Adipocyte (in vitro differentiated cells): ENCODE measurements around the gene GALR2.

Source experiments
- DNase-seq: peaks from one replicate; pipeline ENCODE4 v3.0.0-alpha.2; 2015; ENCODE audit warnings: low read depth
- H3K27me3 ChIP-seq: replicated peaks from 2 replicates; pipeline ENCODE4 v1.7.0; 2013; ENCODE audit warnings: mild to moderate bottlenecking, low read length, moderate library complexity; ENCODE audit not compliant: control insufficient read depth, insufficient read depth
- H3K36me3 ChIP-seq: 2 replicates; pipeline ENCODE4 v1.7.0; 2013; ENCODE audit warnings: low read length, mild to moderate bottlenecking, moderate library complexity; ENCODE audit not compliant: control insufficient read depth, insufficient read depth, severe bottlenecking
- H3K4me1 ChIP-seq: 2 replicates; pipeline ENCODE4 v1.7.0; 2013; ENCODE audit warnings: mild to moderate bottlenecking, low read length, moderate library complexity; ENCODE audit not compliant: control insufficient read depth, insufficient read depth
- H3K4me3 ChIP-seq: 2 replicates; pipeline ENCODE4 v1.7.0; 2013; ENCODE audit warnings: mild to moderate bottlenecking, low read length, moderate library complexity
- H3K9ac ChIP-seq: 2 replicates; pipeline ENCODE4 v1.7.0; 2013; ENCODE audit warnings: mild to moderate bottlenecking, low read length, moderate library complexity
- H3K9me3 ChIP-seq: 2 replicates; pipeline ENCODE4 v1.7.0; 2013; ENCODE audit warnings: mild to moderate bottlenecking, low read length, moderate library complexity; ENCODE audit not compliant: control insufficient read depth

Gene GALR2

DNA sequence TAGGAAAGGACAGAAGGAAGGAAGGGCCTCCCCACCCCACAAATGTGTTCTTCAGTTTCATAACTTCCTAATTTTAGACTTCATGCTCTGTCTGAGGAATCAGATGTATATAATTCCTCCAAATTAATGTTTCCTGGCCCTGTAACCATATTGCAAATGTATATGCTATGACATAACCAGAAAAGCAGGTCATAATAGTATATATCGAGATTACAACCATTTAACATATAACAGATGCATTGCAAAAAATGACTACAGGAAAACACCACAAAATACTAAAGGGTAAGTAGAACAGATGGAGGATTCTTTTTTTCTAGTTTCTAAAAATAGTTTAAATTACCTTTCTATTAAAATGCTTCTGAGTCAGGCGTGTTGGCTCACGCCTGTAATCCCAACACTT is 32.1 kb downstream of the GALR2 start:
- Histone ChIP-seq H3K27me3 (no peaks in the 10 kb centered on the region), H3K9me3 (no peaks in the 10 kb centered on the region), H3K4me1 (peaks cover 17% of the 10 kb centered on the region), H3K4me3 (no peak overlapping the region), H3K9ac (no peak overlapping the region), H3K36me3 (peaks cover 3% of the 10 kb centered on the region)
- DNase-seq = no peak

DNA sequence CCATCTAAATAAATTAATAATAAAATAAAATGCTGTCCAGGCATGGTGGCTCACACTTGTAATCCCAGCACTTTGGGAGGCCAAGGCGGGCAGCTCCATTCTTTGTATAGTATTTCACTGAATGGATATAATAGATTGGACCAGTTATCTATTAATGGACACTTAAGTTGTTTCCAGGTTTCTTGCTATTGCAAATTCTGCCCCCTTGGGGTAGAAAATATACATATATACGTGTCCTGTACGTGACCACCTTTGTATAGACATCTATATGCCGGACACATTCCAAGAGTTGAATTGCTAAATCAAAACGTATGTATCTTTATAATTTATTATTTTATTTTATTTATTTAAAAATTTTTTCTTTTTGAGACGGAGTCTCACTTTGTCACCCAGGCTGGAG is 32.9 kb downstream of the GALR2 start:
- Histone ChIP-seq H3K4me1 (peaks cover 10% of the 10 kb centered on the region), H3K9me3 (no peaks in the 10 kb centered on the region), H3K36me3 (no peaks in the 10 kb centered on the region), H3K27me3 (no peaks in the 10 kb centered on the region), H3K9ac (no peak overlapping the region), H3K4me3 (no peak overlapping the region)
- DNase-seq = peak; percentile 21

DNA sequence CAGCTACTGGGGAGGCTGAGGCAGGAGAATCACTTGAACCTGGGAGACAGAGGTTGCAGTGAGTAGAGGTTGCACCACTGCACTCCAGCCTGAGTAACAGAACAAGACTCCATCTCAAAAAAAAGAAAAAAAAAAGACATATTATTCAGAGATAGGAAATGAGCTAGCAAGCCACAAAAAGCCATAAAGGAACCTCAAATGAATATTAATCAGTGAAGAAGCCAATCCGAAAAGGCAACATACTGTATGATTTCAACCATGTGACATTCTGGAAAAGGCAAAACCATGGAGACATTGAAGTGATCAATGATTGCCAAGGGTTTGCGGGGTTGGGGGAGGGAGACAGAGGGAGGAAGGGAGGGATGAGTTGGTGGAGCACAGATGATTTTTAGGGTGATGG is 37.4 kb downstream of the GALR2 start:
- H3K4me1 ChIP-seq = no peaks in the 10 kb centered on the region
- no peak overlapping the region for H3K9ac ChIP-seq
- H3K4me3 ChIP-seq = no peak overlapping the region
- no peak for DNase-seq
- H3K9me3 ChIP-seq = no peaks in the 10 kb centered on the region
- H3K27me3 ChIP-seq = no peaks in the 10 kb centered on the region
- H3K36me3 ChIP-seq = no peaks in the 10 kb centered on the region

DNA sequence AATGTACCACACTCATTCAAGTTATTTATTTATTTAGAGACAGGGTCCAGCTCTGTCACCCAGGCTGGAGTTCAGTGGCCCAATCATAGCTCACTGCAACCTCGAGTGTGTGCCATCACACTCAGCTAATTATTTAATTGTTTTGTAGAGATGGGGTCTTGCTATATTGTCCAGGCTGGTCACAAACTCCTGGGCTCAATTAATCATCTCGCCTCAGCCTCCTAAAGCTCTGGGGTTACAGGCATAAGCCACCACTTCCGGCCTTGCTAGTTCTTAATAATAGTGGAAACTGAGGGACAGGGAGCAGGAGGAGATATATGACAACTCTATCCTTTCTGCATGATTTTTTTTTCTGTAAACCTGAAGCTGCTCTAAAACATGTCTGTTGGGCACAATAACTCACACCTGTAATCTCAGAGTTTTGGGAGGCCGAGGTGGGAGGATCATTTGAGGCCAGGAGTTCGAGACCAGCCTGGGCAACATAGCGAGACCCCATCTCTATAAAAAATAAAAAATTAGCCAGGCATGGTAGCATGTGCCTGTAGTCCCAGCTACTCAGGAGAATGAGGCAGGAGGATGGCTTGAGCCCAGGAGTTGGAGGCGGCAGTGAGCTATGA is 40.7 kb downstream of the GALR2 start:
- Histone ChIP-seq H3K4me3 (no peak overlapping the region), H3K9ac (no peak overlapping the region), H3K27me3 (peaks cover 3% of the 10 kb centered on the region), H3K36me3 (no peaks in the 10 kb centered on the region), H3K4me1 (no peaks in the 10 kb centered on the region), H3K9me3 (no peaks in the 10 kb centered on the region)
- DNase-seq = no peak

DNA sequence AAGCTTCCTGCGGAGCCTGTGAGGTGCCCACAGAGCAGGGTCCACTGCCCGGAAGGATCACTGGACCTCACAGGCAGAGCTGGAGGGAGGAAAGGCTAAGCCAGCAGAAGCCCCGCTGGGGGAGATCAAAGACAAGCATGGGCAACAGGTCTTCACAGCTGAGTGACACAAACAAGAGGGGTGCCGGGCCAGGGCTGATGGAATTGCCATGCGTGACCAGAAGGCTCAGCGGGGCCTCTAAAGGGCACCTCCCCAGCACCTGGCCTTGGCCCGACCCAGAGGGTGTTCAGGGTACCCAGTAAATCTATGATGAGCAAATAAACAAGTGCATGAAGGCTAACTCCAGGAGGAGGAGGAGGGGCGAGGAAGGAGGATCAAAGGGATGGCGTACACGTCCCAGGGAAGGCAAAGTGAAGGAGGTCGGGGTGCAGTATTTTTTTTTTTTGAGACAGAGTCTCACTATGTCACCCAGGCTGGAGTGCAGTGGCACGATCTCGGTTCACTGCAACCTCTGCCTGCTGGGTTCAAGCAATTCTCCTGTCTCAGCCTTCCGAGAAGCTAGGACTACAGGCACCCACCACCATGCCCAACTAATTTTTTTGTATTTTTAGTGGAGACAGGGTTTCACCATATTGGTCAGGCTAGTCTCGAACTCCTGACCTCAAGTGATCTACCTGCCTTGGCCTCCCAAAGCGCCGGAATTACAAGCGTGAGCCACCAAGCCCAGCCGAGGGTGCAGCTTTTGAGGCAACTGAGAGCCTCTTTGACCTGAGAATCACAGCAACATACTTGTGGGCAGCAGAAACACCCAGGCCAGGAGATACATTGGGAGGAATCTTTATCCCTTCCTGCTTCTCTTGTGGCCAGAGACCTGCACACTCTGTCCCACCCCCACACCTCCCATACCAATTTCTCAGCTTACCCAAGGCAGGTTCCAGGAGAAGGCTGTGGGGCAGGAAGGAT is 45.1 kb downstream of the GALR2 start:
- no peak overlapping the region for H3K9ac ChIP-seq
- peaks cover 9% of the 10 kb centered on the region for H3K27me3 ChIP-seq
- no peaks in the 10 kb centered on the region for H3K9me3 ChIP-seq
- H3K36me3 ChIP-seq = no peaks in the 10 kb centered on the region
- no peaks in the 10 kb centered on the region for H3K4me1 ChIP-seq
- H3K4me3 ChIP-seq = no peak overlapping the region
- DNase-seq = no peak

DNA sequence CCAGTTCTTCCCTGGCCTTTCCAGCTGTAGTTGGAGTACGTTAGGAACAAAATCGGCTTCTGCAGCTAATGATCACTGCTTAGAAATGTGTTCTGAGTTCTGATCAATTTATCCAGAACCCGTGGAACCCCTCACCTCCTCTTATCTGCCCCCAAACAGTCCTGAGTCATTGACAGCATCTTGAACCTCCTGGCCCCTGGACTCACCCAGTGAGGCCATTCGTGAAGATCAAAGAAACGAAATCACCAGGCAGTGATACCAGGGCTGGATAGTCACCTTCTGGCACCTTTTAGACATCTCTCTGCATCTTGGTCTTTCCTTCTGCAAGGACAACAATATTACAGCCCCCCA is 46.1 kb downstream of the GALR2 start:
- Histone ChIP-seq H3K4me1 (no peaks in the 10 kb centered on the region), H3K4me3 (no peak overlapping the region), H3K9me3 (no peaks in the 10 kb centered on the region), H3K9ac (no peak overlapping the region), H3K36me3 (no peaks in the 10 kb centered on the region), H3K27me3 (peaks cover 9% of the 10 kb centered on the region)
- DNase-seq = no peak

DNA sequence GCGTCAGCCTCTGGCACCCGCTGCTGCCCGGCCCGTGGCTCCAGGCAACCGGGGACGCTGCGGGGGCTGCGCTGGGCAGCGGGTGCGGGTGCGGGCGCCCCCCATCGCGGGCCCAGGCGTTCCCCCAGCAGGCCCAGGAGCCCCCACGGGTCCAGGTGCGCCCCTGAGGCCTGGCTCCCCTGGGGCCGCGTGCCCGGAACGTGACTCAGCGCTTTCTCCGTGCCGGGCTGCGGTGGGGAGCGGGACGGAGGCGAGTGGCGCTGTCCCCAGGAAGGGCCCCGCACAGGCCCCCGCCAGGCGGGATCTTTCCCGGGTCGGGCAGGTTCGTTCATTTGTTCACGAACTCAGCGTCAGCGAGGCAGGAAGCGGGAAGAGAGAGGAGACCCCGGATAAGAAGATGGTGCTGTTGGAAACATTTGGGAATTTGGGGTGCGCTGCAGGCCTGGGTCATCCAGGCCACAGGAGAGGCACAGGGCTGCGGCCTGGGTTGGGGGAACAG is 47.4 kb downstream of the GALR2 start:
- no peaks in the 10 kb centered on the region for H3K36me3 ChIP-seq
- H3K4me3 ChIP-seq = peak overlapping the region; percentile 56
- no peak for DNase-seq
- peaks cover 12% of the 10 kb centered on the region for H3K27me3 ChIP-seq
- no peaks in the 10 kb centered on the region for H3K9me3 ChIP-seq
- H3K4me1 ChIP-seq = no peaks in the 10 kb centered on the region
- peak overlapping the region; percentile 63 for H3K9ac ChIP-seq

DNA sequence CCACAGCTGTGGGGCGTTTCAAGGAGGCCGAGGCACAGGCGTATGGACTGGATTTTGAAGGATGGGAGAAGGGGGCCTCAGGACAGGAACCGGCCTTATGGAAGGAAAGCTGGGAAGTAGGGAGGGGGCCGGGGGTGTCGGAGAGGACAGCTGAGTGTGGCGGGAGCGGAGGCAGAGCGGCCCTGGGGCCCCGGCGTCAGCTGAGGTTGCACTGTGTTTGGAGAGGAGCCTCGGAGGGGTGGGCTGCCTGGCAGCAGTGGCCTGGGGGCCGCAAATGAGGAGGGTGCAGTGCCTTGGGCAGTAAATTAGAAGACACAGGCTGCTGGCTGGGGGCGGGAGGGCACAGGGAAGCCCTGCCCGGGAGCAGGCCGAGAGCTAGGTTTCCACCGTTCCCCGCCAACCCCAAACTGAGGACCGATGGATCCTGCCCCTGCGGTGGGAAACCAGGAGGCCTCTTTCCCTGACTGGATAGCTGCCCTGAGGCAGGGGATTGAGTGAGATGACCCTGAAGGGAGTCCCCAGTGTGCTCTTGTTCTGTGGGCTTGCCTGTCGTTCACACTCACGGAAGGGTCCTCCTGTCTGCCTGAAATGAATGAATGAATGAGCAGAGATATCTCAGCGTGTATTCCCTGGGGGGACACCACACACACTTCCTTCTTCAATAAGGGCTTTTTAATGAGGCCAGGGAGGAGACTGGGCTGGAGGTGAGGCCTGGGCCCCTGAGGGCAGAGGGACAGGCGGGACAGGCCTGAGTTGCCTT is 48.0 kb downstream of the GALR2 start:
- H3K4me3 ChIP-seq = no peak overlapping the region
- peaks cover 12% of the 10 kb centered on the region for H3K27me3 ChIP-seq
- no peaks in the 10 kb centered on the region for H3K4me1 ChIP-seq
- DNase-seq = no peak
- no peaks in the 10 kb centered on the region for H3K9me3 ChIP-seq
- peak overlapping the region; percentile 63 for H3K9ac ChIP-seq
- no peaks in the 10 kb centered on the region for H3K36me3 ChIP-seq

DNA sequence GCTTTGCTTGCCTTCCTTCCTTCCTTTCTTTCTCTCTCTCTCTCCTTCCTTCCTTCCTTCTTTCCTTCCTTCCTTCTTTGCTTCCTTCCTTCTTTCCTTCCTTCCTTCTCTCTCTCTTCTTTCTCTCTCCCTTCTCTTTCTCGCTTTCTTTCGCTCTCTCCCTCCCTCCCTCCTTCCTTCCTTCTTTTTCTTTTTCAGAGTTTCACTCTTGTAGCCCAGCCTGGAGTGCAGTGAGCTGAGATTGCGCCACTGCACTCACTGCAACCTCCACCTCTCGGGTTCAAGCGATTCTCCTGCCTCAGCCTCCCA is 48.6 kb downstream of the GALR2 start:
- DNase-seq = no peak
- H3K36me3 ChIP-seq = no peaks in the 10 kb centered on the region
- no peak overlapping the region for H3K9ac ChIP-seq
- no peaks in the 10 kb centered on the region for H3K9me3 ChIP-seq
- H3K27me3 ChIP-seq = peaks cover 12% of the 10 kb centered on the region
- no peaks in the 10 kb centered on the region for H3K4me1 ChIP-seq
- no peak overlapping the region for H3K4me3 ChIP-seq

DNA sequence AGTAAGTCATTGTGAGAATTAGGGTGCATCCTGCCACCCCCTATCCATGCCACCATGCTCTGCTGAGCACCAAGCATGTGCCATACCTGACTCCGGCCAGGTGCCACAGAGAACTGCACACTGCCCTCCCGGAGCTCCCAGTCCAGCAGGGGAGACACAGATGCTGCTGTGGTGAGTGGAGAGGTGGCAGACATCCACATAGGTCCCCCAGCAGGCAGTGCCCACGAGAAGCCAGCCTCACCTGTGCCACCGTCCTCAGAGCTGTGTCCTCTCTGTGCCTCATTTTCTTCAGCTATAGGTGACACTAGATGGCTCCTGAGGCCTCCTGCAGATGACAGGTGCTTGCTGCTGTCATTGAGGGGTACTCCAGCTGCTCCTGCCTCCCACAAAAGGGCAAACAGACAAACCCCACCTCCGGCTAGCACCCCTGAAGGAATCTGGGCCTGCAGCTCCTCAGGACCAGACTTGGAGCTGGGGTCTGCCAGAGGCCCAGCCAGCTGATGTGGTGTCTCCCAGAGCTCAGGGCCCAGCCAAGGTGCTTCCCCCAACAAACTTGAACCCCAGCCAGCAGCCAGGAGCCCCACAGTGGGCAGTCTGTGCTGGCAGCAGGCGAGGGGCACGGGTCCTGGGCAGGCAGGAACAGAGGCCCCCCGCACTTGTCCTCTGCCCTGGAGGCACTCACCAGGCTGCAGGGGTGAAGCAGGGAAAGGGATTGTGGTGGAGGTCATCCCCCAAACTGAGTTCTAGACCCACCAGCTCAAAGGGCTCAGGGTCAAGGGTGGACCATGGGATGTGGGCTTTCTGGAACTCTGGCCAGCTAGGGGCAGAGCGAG is 49.4 kb downstream of the GALR2 start:
- Histone ChIP-seq H3K9ac (no peak overlapping the region), H3K27me3 (peaks cover 12% of the 10 kb centered on the region), H3K4me1 (no peaks in the 10 kb centered on the region), H3K9me3 (no peaks in the 10 kb centered on the region), H3K36me3 (no peaks in the 10 kb centered on the region), H3K4me3 (no peak overlapping the region)
- DNase-seq = no peak
